A549 treated with CpdA at 1 μM for 4 hours (cell line): ENCODE measurements around the gene ZNF2. TPM values are rescaled to one million over a fixed set of nuclear protein-coding genes. Genes with fewer than 3 reads are reported as not detected.

Experiments used
- total RNA-seq: library from RNA; stranded (reverse); fragments of 200-300 nt; extraction: Qiagen RNA extraction; gene quantifications from 5 replicates; pipeline ENCODE4 v1.2.3, GENCODE V29; 2022; ENCODE audit warnings: low read depth

The ZNF2 gene
- 3.1 to 5.0 TPM (median 3.4 TPM) in 5 replicates for total RNA-seq

DNA sequence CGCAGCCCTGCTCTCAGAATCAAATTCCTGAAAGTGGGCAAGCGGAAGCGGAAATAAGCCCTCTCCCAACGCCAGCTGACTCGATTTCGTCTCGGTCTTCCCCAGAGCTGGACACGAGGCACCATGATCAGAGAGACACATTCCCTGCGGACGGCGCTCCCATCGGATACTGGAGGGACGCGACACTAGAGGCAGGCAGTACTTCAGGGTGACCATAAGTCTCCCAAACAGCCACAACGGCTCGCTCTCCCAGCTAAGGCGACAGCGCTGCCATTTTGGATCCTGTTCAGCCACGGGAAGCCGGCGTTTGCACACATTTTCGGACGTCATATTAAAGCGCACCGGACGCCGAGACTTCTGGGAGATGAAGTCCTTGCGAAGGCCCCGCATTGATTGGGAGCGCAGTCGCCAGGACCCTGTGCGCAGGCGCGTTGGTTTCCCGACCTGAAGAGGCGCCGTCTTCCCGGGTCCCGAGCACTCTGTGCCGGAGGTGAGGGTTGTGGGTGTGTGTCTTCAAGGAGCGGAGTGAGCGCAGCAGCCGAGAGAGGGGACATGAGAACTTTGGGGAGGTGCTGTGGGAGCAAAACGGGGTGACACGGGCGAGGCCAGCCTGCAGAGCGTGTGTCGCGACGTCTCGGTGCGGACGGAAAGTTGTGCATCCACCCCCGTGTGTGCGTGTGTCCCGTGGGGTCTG is at the start of gene ZNF2:
Gene ZNF2 (plus strand): TSS at position 439 of the 694 bp plus-strand sequence. CDS start 10,418 bp downstream, outside the sequence.

GRCh38 chr2:95121407-95122196 is 44.0 kb upstream of the ZNF2 start, which contains the start of gene MRPS5:
MRPS5 (minus strand) TSS chr2:95121808; CDS start chr2:95121791, 17 bp downstream.

GRCh38 chr2:95159690-95160449 is 5.7 kb upstream of the ZNF2 start, which contains the start of gene ZNF514:
ZNF514 (minus strand) TSS chr2:95159848; CDS start chr2:95153253, 6,595 bp downstream.

DNA sequence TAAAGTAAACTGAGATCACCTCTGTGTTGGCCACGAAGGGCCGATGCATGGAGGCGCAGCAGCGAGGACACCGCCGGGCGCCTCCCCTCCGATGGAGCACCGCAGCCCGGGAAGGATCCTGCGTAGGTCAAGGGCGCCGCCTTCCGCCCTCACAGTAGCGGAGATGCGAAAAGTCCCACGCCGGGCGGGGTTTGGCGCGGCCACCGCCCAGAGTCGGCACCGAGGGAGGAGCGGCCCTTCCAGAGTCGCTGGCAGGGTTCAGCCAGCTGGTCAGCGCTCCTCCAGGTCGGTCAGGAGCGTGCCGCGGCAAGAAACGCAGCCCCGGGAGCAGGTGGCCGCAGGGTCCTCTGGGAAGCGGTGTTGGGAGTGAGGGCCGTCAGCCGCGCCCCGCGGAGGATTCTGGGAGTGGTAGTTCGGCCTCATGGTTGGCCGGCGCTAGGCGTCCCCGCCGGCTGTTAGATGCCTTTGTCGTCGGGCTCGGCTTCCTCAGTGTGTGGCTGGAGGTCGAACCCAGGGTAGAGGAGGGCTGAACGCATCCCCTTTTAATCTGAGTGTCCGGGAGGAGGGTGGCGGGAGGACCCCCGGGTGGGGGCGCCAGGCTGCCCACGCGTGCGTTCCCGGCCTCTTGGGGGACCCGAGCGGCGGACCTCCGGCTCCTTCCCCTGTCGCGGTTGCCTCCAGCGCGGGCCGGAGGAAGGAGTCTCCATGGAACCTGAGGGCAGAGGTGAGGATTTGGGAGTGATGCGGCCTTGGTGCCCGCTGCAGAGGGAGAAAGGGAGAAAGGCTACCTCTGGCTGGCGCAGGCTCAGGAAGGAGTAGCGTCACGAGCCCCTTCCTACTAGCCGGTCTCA is 41.7 kb downstream of the ZNF2 start, which contains the start of gene ZNF892:
Gene ZNF892 (plus strand): TSS at position 411 of the 851 bp plus-strand sequence. CDS start 295 bp downstream, at position 706.

Other genes with a start within 250 kb of the ZNF2 start
- gene MAL, start 140.1 kb upstream of the ZNF2 start, total RNA-seq = 0.10 to 0.14 TPM in 2 of 5 replicates, not detected in the others
- 74.1 to 79.1 TPM (median 77.7 TPM) in 5 replicates for gene MRPS5, start 44.0 kb upstream of the ZNF2 start, total RNA-seq
- 5.6 to 7.6 TPM (median 6.9 TPM) in 5 replicates for gene ZNF514, start 6.0 kb upstream of the ZNF2 start, total RNA-seq
- 0.39 to 0.59 TPM (median 0.49 TPM) in 4 of 5 replicates, not detected in the other for gene ZNF892, start 41.7 kb downstream of the ZNF2 start, total RNA-seq
- 0.15 TPM in 1 of 5 replicates, not detected in the others for gene PROM2, start 108.6 kb downstream of the ZNF2 start, total RNA-seq
- 1.0 to 1.9 TPM (median 1.7 TPM) in 5 replicates for gene KCNIP3, start 131.5 kb downstream of the ZNF2 start, total RNA-seq
- gene FAHD2A, start 236.9 kb downstream of the ZNF2 start, total RNA-seq = 26.5 to 33.5 TPM (median 30.6 TPM) in 5 replicates